GM12801 (cell line): Measurements from ENCODE around the gene ZNF784.

Experiments used
- CTCF ChIP-seq: IDR thresholded peaks from one replicate; pipeline ENCODE4 v1.5.1; 2011; ENCODE audit warnings: control low read depth; ENCODE audit not compliant: insufficient read length; ENCODE audit errors: extremely low read depth

The ZNF784 gene

GRCh38 chr19:55579766-55580621, 44.4 kb downstream of the ZNF784 start:
- TF ChIP-seq CTCF: no peak

GRCh38 chr19:55578761-55579747, 45.3 kb downstream of the ZNF784 start:
- no peak for TF ChIP-seq CTCF

GRCh38 chr19:55578031-55578760, 46.2 kb downstream of the ZNF784 start:
- no peak for TF ChIP-seq CTCF

- TF ChIP-seq CTCF: no peak
Measured at GRCh38 chr19:55576746-55577145, 47.6 kb downstream of the ZNF784 start.
